MM.1S (cell line): Measurements from ENCODE around the gene POLD2.

Experiments used
- CTCF ChIP-seq: fragments of 300-600 bp; sonication (generic); IDR thresholded peaks from 2 replicates; pipeline ENCODE4 v1.5.1; 2016; ENCODE audit warnings: antibody characterized with exemption, low read length, mixed read lengths
- EZH2 ChIP-seq: fragments of 300-600 bp; sonication (generic); optimal IDR thresholded peaks from 2 replicates; pipeline ENCODE3; 2017; ENCODE audit warnings: low read depth, mild to moderate bottlenecking, antibody characterized with exemption, low read length, mixed read lengths

- TF ChIP-seq CTCF (no peak), EZH2 (no peak)
These were observed 17.0 kb upstream of the POLD2 start for GRCh38 chr7:44140341-44140740.
